Erythroblast (primary cell): Measurements from ENCODE around the gene TEPSIN.

Source experiments
- GATA1 ChIP-seq: IDR thresholded peaks from 2 replicates; pipeline ENCODE4 v1.6.1; 2011; ENCODE audit warnings: low read depth, mild to moderate bottlenecking, control low read depth, low read length, moderate library complexity
- POLR2A ChIP-seq: IDR thresholded peaks from 2 replicates; pipeline ENCODE4 v1.6.1; 2011; ENCODE audit warnings: mild to moderate bottlenecking, low read length

GRCh38 chr17:81212365-81212764, 26.5 kb downstream of the TEPSIN start:
- no peak for TF ChIP-seq POLR2A
- TF ChIP-seq GATA1: no peak
